Right lobe of liver (tissue), 4 donors: ENCODE results near the gene PIP5K1B.

ENCODE experiments used
- CTCF ChIP-seq, 4 donors: fragments of 200-600 bp in 3 of 4; fragments of 450-650 bp in 1 of 4; IDR thresholded peaks; one replicate each; pipeline versions ENCODE4 v1.5.1 to v1.8.0; 2016 to 2022; ENCODE audit warnings: antibody characterized with exemption in 4 of 4, mild to moderate bottlenecking in 2 of 4
- POLR2A ChIP-seq: fragments of 450-650 bp; IDR thresholded peaks from one replicate; pipeline ENCODE4 v1.6.1; 2017; ENCODE audit warnings: antibody characterized with exemption, mild to moderate bottlenecking
- donor health status: DM: no; HTN: no; CAD: no.
- donor health status: DM: no; HTN: no; CAD: no.
- donor health status: DM: no; HTN: yes; CAD: no.

DNA sequence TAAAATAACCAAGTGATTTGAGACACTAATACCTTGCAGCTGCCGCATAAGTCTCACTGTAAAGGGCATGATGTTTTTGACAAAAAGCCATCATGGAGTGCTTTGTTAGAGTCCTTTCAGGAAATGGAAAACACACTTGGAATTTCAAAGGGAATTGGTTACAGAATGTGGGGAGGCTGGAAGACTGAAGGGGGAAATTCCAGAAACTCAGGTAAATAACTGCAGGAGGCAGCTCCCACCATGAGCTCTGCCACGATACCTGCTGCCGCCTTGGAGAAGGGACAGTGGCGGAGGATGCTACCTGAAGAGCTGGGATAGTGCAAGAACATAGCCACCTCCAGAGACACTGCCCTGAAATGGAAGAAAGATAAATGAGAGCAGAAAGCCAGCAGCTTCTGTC, 242.0 kb downstream of the PIP5K1B start:
- TF ChIP-seq POLR2A (no peak), CTCF (IDR thresholded peaks at IDR 0.05) (no peak)
